Peyer's patch (tissue), 4 donors: ENCODE data around the gene RBBP5. TPM values are rescaled to one million over a fixed set of nuclear protein-coding genes. Genes with fewer than 3 reads are reported as not detected.

ENCODE experiments used
- DNase-seq, 3 donors: peaks; one replicate each; pipeline ENCODE4 v3.0.0-alpha.2; 2017 to 2019
- H3K27ac ChIP-seq, 4 donors: fragments of 200-600 bp; sonication (generic); one replicate each; pipeline ENCODE4 v1.5.1; 2016 to 2019
- H3K27me3 ChIP-seq, 2 donors: fragments of 200-600 bp; sonication (generic); one replicate each; pipeline ENCODE4 v1.5.1; 2019
- H3K36me3 ChIP-seq, 3 donors: fragments of 200-600 bp; sonication (generic); one replicate each; pipeline ENCODE4 v1.5.1; 2016 to 2019
- H3K4me1 ChIP-seq, 4 donors: fragments of 200-600 bp; sonication (generic); one replicate each; pipeline ENCODE4 v1.5.1; 2016 to 2019
- H3K4me3 ChIP-seq, 4 donors: fragments of 200-600 bp; sonication (generic); 1 replicate in 3 of 4; 2 replicates in 1 of 4; pipeline ENCODE4 v1.5.1; 2016 to 2019; ENCODE audit warnings: mild to moderate bottlenecking in 1 of 4
- H3K9me3 ChIP-seq, 4 donors: fragments of 200-600 bp; sonication (generic); one replicate each; pipeline ENCODE4 v1.5.1; 2016 to 2019; ENCODE audit warnings: mild to moderate bottlenecking in 1 of 4
- POLR2A ChIP-seq, 2 donors: fragments of 450-650 bp; IDR thresholded peaks; one replicate each; pipeline ENCODE4 v1.5.1; 2017; ENCODE audit warnings: antibody characterized with exemption in 2 of 2, mild to moderate bottlenecking in 2 of 2, moderate library complexity in 2 of 2
- total RNA-seq, 4 donors: library from RNA; depleted of rRNA; stranded (reverse); fragments of >200 nt; gene quantifications; one replicate each; pipeline ENCODE4 v1.1.0, GENCODE V29; 2016
- TF ChIP-seq, protein P1 (sequence below), 6 experiments: fragments of 450-650 bp in 4 of 6; fragments of 200-600 bp in 2 of 6; sonication (generic) in 1 of 6; IDR thresholded peaks; one replicate each; pipeline ENCODE4 v1.5.1; 2017 to 2019; ENCODE audit warnings: antibody characterized with exemption in 6 of 6, mild to moderate bottlenecking in 3 of 6, moderate library complexity in 1 of 6

The RBBP5 gene
- total RNA-seq, 4 donors from 2014 or later = 11.9 to 21.5 (median 15.3) TPM

DNA sequence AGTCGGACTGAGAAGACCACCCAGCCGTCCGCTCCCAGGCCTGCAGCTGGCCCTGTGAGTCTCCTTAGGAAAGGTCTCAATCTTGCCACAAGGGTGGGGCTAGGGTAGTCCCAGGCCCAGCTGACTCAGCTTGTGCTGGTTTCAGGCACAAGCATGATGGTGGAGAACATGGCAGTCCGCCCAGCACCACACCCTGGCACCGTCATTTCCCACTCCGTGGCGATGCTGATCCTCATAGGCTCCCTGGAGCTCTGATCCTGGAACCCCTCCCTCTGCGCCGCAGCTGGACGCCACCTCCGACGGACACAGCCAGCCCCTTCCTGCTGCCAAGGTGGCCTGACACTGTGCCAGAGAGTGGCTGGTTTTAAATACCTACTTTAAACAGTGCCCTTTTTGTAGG is 48.3 kb downstream of the RBBP5 start:
- TF ChIP-seq, protein P1, sequence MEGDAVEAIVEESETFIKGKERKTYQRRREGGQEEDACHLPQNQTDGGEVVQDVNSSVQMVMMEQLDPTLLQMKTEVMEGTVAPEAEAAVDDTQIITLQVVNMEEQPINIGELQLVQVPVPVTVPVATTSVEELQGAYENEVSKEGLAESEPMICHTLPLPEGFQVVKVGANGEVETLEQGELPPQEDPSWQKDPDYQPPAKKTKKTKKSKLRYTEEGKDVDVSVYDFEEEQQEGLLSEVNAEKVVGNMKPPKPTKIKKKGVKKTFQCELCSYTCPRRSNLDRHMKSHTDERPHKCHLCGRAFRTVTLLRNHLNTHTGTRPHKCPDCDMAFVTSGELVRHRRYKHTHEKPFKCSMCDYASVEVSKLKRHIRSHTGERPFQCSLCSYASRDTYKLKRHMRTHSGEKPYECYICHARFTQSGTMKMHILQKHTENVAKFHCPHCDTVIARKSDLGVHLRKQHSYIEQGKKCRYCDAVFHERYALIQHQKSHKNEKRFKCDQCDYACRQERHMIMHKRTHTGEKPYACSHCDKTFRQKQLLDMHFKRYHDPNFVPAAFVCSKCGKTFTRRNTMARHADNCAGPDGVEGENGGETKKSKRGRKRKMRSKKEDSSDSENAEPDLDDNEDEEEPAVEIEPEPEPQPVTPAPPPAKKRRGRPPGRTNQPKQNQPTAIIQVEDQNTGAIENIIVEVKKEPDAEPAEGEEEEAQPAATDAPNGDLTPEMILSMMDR (IDR thresholded peaks at IDR 0.05) = no peak
- TF ChIP-seq POLR2A (IDR thresholded peaks at IDR 0.05) = no peak
- Histone ChIP-seq H3K36me3 (no peaks in the 10 kb centered on the region), H3K4me1 (no peaks in the 10 kb centered on the region), H3K27ac (no peak overlapping the region), H3K9me3 (no peaks in the 10 kb centered on the region), H3K27me3 (no peaks in the 10 kb centered on the region), H3K4me3 (no peak overlapping the region)
- DNase-seq = no peak

DNA sequence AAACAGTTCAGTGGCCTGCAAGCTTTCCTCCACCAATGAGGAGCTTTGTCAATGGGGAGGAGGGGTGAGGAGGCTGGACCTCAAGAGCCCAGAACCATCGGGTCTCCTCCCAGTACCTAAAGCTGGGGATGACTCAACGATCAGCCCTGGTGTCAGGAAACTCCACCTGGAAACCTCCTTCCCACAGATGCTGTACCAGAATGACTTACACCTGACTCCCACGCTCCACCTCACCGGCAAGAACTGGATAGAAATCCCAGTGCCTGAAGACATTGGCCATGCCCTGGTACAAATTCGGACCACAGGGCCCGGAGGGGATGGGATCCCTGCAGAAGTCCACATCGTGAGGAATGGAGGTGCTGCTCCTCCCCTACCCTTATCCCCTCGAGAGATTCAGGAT is 48.9 kb downstream of the RBBP5 start:
- H3K9me3 ChIP-seq = no peaks in the 10 kb centered on the region
- no peak for TF ChIP-seq POLR2A (IDR thresholded peaks at IDR 0.05)
- TF ChIP-seq, protein P1 (IDR thresholded peaks at IDR 0.05) = no peak
- no peak overlapping the region for H3K27ac ChIP-seq
- no peaks in the 10 kb centered on the region for H3K4me1 ChIP-seq
- H3K36me3 ChIP-seq = no peaks in the 10 kb centered on the region
- H3K27me3 ChIP-seq = no peaks in the 10 kb centered on the region
- no peak for DNase-seq
- no peak overlapping the region for H3K4me3 ChIP-seq

DNA sequence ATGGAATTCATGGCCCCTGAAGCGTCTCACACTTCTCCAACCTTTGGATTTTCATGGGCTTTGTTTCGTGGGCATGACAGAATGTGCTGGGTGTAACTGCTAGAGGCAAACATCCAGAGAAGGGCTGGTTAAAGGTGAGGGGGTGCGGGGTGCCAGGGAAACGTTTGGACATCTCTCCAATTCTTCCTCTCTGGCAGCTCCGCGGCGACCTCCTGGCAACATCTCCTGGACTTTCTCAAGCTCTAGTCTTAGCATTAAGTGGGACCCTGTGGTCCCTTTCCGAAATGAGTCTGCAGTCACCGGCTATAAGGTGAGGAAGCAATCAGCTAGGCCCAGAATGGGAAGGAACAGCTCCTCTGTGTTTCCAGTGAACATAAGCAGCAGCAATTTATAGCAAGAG is 49.5 kb downstream of the RBBP5 start:
- H3K27me3 ChIP-seq = no peaks in the 10 kb centered on the region
- no peaks in the 10 kb centered on the region for H3K36me3 ChIP-seq
- no peaks in the 10 kb centered on the region for H3K9me3 ChIP-seq
- TF ChIP-seq, protein P1 (IDR thresholded peaks at IDR 0.05) = no peak
- TF ChIP-seq POLR2A (IDR thresholded peaks at IDR 0.05) = no peak
- H3K27ac ChIP-seq = no peak overlapping the region
- H3K4me1 ChIP-seq = no peaks in the 10 kb centered on the region
- DNase-seq = peak in 1 of 3 donors; percentile 15
- H3K4me3 ChIP-seq = no peak overlapping the region

DNA sequence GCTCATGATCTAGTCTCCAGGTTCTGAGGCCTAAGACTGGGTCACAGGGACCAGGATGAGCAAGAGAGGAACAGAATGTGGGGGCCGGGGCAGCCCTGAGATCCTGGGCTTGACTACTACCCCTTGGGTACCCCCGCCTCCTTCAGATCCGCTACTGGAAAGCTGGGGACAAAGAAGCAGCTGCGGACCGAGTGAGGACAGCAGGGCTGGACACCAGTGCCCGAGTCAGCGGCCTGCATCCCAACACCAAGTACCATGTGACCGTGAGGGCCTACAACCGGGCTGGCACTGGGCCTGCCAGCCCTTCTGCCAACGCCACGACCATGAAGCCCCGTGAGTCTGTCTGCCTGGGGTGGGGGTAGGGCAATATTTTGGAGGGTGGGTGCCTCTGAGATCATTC is 50.0 kb downstream of the RBBP5 start:
- peak in 1 of 3 donors; percentile 34 for DNase-seq
- Histone ChIP-seq H3K36me3 (no peaks in the 10 kb centered on the region), H3K4me1 (no peaks in the 10 kb centered on the region), H3K9me3 (no peaks in the 10 kb centered on the region), H3K4me3 (no peak overlapping the region), H3K27me3 (no peaks in the 10 kb centered on the region), H3K27ac (no peak overlapping the region)
- no peak for TF ChIP-seq POLR2A (IDR thresholded peaks at IDR 0.05)
- TF ChIP-seq, protein P1 (IDR thresholded peaks at IDR 0.05) = no peak

DNA sequence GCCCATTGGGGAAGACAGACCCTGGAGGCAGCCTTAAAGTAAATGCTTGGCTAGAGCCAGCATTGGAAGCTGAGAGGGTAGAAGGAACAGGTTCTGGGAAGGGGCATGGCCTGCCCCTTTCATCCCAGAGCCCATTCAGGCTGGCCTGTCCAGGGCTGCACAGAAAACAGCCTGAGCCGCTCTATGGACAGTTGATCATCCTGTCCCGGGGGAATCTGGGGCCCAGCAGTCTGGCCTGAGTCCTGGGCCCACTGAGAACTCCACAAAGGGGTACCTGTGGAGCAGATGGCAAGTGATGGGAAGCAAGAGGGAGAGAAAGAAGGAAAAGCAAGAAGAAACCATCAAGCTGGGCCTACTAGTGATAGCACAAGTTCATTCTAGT is 50.8 kb downstream of the RBBP5 start:
- Histone ChIP-seq H3K4me1 (no peaks in the 10 kb centered on the region), H3K36me3 (no peaks in the 10 kb centered on the region), H3K27ac (no peak overlapping the region), H3K4me3 (no peak overlapping the region), H3K27me3 (no peaks in the 10 kb centered on the region), H3K9me3 (no peaks in the 10 kb centered on the region)
- TF ChIP-seq, protein P1 (IDR thresholded peaks at IDR 0.05) = no peak
- TF ChIP-seq POLR2A (IDR thresholded peaks at IDR 0.05) = no peak
- DNase-seq = peak in 1 of 3 donors; percentile 33
